Measurements from ENCODE around the gene GAA.
"Not testable (repeated sequence)": the region's sequence is repeated elsewhere in the genome, so short reads cannot be mapped to it uniquely, and the experiment has no call there.

GAA gene

GRCh38 chr17:80146121-80147034, 45.0 kb downstream of the GAA start:
- peak in 6 of 14 donors; percentile 35 to 58 (median 52) for DNase-seq

- DNase-seq = peak; percentile 58 to 98 (median 90)
These were observed 45.8 kb downstream of the GAA start, which contains the start of gene EIF4A3 for GRCh38 chr17:80147035-80147822. TSS of gene EIF4A3 (minus strand) at chr17:80147128. CDS start at chr17:80146961, 167 bp downstream.

- DNase-seq = no peak
These were observed 50.0 kb downstream of the GAA start for GRCh38 chr17:80151333-80151732.

GRCh38 chr17:80152081-80152702, 50.8 kb downstream of the GAA start:
- DNase-seq = no peak

GRCh38 chr17:80153004-80153403, 51.6 kb downstream of the GAA start:
- DNase-seq = no peak

- DNase-seq = no peak
These were observed 52.8 kb downstream of the GAA start for GRCh38 chr17:80154166-80154565.

- not testable (repeated sequence) for DNase-seq
These were observed 54.2 kb downstream of the GAA start for GRCh38 chr17:80155600-80155999.

- no peak for DNase-seq
These were observed 57.5 kb downstream of the GAA start for GRCh38 chr17:80158846-80159245.

GRCh38 chr17:80160536-80160935, 59.2 kb downstream of the GAA start:
- DNase-seq = no peak

GRCh38 chr17:80163336-80163735, 62.0 kb downstream of the GAA start:
- no peak for DNase-seq

GRCh38 chr17:80164185-80164584, 62.8 kb downstream of the GAA start:
- no peak for DNase-seq

GRCh38 chr17:80166446-80166845, 65.1 kb downstream of the GAA start:
- no peak for DNase-seq

GRCh38 chr17:80168371-80168770, 67.0 kb downstream of the GAA start:
- no peak for DNase-seq

GRCh38 chr17:80169107-80169506, 67.7 kb downstream of the GAA start:
- no peak for DNase-seq

Data from C1 segment of cervical spinal cord (tissue), 14 donors.